ENCODE results near the gene TPST2.
"Not testable (repeated sequence)": the region's sequence is repeated elsewhere in the genome, so short reads cannot be mapped to it uniquely, and the experiment has no call there.

DNA sequence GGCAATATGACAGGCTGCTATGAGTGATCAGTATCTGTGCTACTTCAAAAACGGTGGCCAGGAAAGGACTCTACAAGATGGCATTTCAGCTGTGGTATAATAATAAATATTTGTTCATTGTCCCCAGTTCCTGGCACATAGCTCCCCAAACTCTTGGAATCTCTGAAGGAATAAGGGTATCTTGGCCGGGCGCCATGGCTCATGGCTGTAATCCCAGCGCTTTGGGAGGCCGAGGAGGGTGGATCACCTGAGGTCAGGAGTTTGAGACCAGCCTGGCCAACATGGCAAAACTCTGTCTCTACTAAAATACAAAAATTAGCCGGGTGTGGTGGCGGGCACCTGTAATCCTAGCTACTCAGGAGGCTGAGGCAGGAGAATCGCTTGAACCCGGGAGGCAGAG is 61.4 kb downstream of the TPST2 start:
- TF ChIP-seq, protein P1, sequence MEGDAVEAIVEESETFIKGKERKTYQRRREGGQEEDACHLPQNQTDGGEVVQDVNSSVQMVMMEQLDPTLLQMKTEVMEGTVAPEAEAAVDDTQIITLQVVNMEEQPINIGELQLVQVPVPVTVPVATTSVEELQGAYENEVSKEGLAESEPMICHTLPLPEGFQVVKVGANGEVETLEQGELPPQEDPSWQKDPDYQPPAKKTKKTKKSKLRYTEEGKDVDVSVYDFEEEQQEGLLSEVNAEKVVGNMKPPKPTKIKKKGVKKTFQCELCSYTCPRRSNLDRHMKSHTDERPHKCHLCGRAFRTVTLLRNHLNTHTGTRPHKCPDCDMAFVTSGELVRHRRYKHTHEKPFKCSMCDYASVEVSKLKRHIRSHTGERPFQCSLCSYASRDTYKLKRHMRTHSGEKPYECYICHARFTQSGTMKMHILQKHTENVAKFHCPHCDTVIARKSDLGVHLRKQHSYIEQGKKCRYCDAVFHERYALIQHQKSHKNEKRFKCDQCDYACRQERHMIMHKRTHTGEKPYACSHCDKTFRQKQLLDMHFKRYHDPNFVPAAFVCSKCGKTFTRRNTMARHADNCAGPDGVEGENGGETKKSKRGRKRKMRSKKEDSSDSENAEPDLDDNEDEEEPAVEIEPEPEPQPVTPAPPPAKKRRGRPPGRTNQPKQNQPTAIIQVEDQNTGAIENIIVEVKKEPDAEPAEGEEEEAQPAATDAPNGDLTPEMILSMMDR (conservative IDR thresholded peaks at IDR 0.05; ENCODE audit: low read depth, low read length): not testable (repeated sequence)
- TF ChIP-seq EZH2 (IDR thresholded peaks at IDR 0.05; ENCODE audit: borderline replicate concordance, low read depth, low read length, poor library complexity, severe bottlenecking): not testable (repeated sequence)

All from A673 (cell line).